ENCODE results near the gene GLUL. TPM values are rescaled to one million over a fixed set of nuclear protein-coding genes. Genes with fewer than 3 reads are reported as not detected.
"Not testable (repeated sequence)": the region's sequence is repeated elsewhere in the genome, so short reads cannot be mapped to it uniquely, and the experiment has no call there.

Gene GLUL
- total and polyA plus RNA-seq, 5 donors, result 199 to 361 (median 339) TPM

DNA sequence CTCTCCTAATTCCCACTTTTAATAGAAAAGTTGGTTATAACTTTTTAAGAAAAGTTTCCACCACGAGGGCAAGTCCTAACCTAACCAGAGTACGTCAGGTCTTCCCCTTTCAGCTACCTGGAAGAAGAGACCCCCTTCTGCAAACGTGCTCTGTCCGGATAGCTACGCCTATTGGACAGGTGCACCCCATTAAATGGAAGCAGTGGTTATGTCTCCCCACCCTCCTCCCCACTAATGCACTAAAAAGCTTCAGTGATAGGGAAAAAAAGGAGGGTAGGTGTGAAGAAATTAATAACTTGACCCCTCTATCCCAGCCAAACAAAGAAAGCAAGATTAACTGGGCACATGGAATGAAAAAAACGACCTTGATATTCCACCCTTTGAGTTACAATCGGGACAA, 7.7 kb downstream of the GLUL start:
- WGBS, result 90% methylated on average over 7 of the region's 7 CpGs
- ATAC-seq, result no peak
- intact Hi-C loops (cut with DNase I), result no loop called here

DNA sequence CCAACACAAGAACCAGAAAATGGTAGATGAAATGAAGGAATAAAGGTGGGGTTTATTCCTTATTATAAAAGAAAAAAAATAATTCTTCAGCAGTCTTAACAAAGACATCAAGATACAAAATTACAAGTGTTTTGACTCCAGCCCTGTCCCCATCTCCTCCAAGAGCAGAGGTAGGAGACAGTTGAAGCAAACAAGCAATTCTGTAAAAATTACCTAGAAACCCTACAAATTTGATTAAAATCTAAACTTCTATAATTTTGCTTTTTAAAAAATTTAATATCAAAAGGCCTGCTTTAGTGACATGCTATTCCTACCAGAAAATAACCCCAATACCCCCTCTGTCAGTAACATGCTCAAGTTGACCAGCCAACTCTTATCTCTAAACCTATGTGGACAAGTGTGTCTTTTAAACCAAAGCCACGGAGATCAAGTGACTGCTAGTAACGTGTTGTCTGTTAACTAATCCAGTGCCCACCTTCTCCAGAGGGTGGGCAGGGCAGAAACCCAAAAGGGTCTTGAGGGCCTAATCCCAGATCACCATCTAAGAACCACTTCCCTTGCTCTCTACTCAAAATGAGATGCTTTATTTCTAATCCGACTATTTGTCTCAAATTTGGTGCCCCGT, 8.4 kb downstream of the GLUL start:
- no peak overlapping the region for H3K4me3 ChIP-seq (ENCODE audit: low read length)
- H3K4me1 ChIP-seq (ENCODE audit: control insufficient read depth, insufficient read depth, low read length), result no peaks in the 10 kb centered on the region
- ATAC-seq, result no peak
- H3K9me3 ChIP-seq (ENCODE audit: control insufficient read depth, low read length), result no peaks in the 10 kb centered on the region
- H3K27ac ChIP-seq (ENCODE audit: low read length), result no peak overlapping the region
- DNase-seq, result no peak
- H3K27me3 ChIP-seq (ENCODE audit: control insufficient read depth, insufficient read depth), result no peaks in the 10 kb centered on the region
- WGBS, result 72% methylated on average over 4 of the region's 4 CpGs
- intact Hi-C loops (cut with DNase I), result no loop called here

More for the DNA sequence above, 7.7 kb downstream of the GLUL start:
- Histone ChIP-seq H3K27ac (ENCODE audit: low read length) (no peak overlapping the region), H3K4me3 (ENCODE audit: low read length) (no peak overlapping the region), H3K27me3 (ENCODE audit: control insufficient read depth, insufficient read depth) (no peaks in the 10 kb centered on the region), H3K9me3 (ENCODE audit: control insufficient read depth, low read length) (no peaks in the 10 kb centered on the region), H3K4me1 (ENCODE audit: control insufficient read depth, insufficient read depth, low read length) (no peaks in the 10 kb centered on the region)
- DNase-seq, result no peak

DNA sequence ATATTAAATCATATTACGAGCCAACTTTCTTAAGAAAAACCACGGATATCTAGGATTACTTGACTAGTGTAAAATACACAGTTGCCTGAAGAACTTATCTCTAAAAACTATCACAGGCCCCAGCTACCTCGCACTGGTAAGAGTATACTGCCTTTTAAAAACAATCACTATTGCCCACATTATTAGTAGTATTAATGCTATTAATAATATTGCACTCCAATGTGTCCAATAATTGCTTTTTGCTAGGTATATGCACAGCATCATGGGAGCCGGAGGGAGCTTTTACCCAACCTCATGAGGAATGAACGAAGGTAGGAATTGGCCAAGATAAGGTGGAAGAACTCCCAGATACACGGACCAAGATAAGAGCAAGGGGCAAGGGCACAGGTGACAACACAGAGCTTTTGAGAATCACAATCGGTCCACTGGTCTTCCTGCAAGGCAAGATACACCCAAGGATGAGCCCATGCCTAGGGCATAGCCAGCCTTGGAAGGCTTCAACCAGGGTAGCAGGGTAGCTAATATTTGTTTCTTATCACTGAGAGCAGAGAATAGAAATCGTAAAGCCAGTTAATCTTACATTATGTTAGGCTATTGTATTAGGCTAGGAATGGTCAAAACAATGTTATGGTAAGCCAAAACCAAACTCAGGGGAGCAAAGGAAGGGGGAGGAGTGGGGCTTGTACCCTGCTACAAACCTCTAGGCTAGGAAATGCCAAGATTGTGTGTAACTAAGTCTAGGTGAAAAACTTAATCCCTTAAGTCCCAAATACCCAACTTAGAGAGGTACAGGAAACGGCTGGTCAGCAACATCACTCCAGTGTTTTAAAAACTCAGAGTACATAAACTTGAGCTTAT, 9.4 kb downstream of the GLUL start:
- intact Hi-C loops (cut with DNase I), result no loop called here

GRCh38 chr1:182380199-182380598, 11.4 kb downstream of the GLUL start:
- intact Hi-C loops (cut with DNase I), result no loop called here
- Histone ChIP-seq H3K9me3 (ENCODE audit: control insufficient read depth, low read length) (no peaks in the 10 kb centered on the region), H3K4me1 (ENCODE audit: control insufficient read depth, insufficient read depth, low read length) (no peaks in the 10 kb centered on the region), H3K27ac (ENCODE audit: low read length) (no peak overlapping the region), H3K27me3 (ENCODE audit: control insufficient read depth, insufficient read depth) (no peaks in the 10 kb centered on the region), H3K4me3 (ENCODE audit: low read length) (no peak overlapping the region)
- ATAC-seq (no peak), DNase-seq (no peak)
- 86% methylated on average over 4 of the region's 4 CpGs for WGBS

More for the DNA sequence above, 9.4 kb downstream of the GLUL start:
- no peaks in the 10 kb centered on the region for H3K4me1 ChIP-seq (ENCODE audit: control insufficient read depth, insufficient read depth, low read length)
- no peak overlapping the region for H3K27ac ChIP-seq (ENCODE audit: low read length)
- no peak for DNase-seq
- no peak overlapping the region for H3K4me3 ChIP-seq (ENCODE audit: low read length)
- ATAC-seq, result peak in 1 of 2 donors; percentile 17
- 86% methylated on average over 9 of the region's 9 CpGs for WGBS
- no peaks in the 10 kb centered on the region for H3K9me3 ChIP-seq (ENCODE audit: control insufficient read depth, low read length)
- no peaks in the 10 kb centered on the region for H3K27me3 ChIP-seq (ENCODE audit: control insufficient read depth, insufficient read depth)

DNA sequence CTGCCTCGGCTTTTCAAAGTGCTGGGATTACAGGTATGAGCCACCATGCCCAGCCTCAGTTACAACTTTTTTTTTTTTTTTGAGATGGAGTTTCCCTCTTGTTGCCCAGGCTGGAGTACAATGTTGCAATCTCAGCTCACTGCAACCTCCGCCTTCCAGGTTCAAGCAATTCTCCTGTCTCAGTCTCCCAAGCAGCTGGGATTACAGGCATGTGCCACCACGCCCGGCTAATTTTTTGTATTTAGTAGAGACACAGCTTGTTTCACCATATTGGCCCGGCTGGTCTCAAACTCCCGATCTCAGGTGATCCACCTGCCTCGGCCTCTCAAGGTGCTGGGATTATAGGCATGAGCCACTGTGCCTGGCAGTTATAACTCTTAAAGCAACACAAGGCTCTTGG, 11.8 kb downstream of the GLUL start:
- H3K9me3 ChIP-seq (ENCODE audit: control insufficient read depth, low read length); H3K27ac ChIP-seq (ENCODE audit: low read length); H3K4me3 ChIP-seq (ENCODE audit: low read length); ATAC-seq; DNase-seq; intact Hi-C loops (cut with DNase I); H3K27me3 ChIP-seq (ENCODE audit: control insufficient read depth, insufficient read depth); H3K4me1 ChIP-seq (ENCODE audit: control insufficient read depth, insufficient read depth, low read length): not testable (repeated sequence)
- WGBS, result 92% methylated on average over 7 of the region's 7 CpGs

DNA sequence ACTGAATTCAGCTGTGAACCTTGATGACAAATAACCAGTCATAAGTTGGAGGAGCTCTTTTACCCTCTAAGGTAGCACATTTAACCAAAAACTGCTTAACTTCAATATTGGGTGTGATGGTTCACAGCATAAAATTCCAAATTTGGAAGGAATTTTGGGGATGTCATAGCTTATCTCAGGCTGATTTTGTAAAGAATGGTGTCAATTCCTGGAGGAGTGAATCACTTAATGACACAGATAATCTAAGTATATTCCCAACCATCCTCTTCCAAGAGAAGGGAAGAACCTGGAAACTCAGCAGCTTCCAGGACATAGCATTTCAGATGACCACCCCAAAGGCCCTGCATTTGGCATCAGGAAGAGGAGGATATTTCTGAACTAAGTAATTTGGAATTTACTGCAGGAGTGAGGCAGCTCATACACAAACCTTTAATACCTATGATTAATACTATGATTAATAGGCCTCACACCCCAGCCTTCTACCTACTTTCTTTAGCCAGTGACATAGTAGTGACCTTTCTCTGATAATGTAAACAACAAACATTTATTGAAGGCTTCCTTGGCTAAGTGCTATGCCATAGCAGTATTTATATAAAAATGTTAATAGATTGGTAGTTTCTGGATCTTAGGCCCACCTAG, 14.5 kb downstream of the GLUL start:
- ATAC-seq (no peak), DNase-seq (no peak)
- Histone ChIP-seq H3K9me3 (ENCODE audit: control insufficient read depth, low read length) (no peaks in the 10 kb centered on the region), H3K27me3 (ENCODE audit: control insufficient read depth, insufficient read depth) (no peaks in the 10 kb centered on the region), H3K27ac (ENCODE audit: low read length) (no peak overlapping the region), H3K4me3 (ENCODE audit: low read length) (no peak overlapping the region), H3K4me1 (ENCODE audit: control insufficient read depth, insufficient read depth, low read length) (no peaks in the 10 kb centered on the region)
- intact Hi-C loops (cut with DNase I), result no loop called here

DNA sequence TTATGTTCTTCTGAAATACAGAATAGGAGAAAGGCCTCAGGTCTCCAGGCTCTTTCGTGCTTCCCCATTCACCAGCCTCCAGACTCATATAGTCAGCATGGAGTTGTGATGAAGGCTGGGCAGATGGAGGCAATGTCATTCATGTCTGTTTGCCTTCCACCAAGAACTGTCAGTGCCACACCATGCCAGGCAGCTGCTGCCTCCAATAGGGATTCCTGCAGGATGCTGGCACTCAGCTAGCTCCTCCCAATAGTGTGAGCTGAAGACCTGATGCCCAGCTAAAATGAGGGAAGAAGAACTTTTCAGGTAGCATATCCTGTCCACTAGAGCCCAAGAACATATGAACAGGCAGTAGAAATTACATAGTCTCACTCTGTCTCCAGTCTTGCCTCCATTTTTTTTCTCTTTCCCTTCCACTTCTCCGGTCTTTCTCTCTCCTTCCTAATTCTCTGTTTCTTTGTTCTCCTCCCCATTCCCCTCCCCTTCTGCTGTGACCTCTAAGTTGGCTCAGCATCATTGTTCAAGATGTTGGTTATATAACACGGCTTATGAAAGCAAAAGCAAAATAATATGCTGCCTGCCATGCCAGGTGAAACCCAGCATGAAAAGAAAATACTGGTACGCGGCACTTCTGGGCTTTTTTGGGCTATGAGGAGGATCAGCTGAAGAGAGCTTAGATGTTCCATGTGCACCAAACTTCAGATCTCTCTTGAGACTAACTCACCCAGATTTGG, 17.3 kb downstream of the GLUL start:
- Histone ChIP-seq H3K4me3 (ENCODE audit: low read length) (no peak overlapping the region), H3K27ac (ENCODE audit: low read length) (no peak overlapping the region), H3K9me3 (ENCODE audit: control insufficient read depth, low read length) (no peaks in the 10 kb centered on the region), H3K4me1 (ENCODE audit: control insufficient read depth, insufficient read depth, low read length) (no peaks in the 10 kb centered on the region), H3K27me3 (ENCODE audit: control insufficient read depth, insufficient read depth) (no peaks in the 10 kb centered on the region)
- DNase-seq (no peak), ATAC-seq (peak in 1 of 2 donors; percentile 46)
- 75% methylated on average over 5 of the region's 5 CpGs for WGBS
- intact Hi-C loops (cut with DNase I), result no loop called here

GRCh38 chr1:182370532-182370931, 21.1 kb downstream of the GLUL start:
- H3K27me3 ChIP-seq (ENCODE audit: control insufficient read depth, insufficient read depth), result no peaks in the 10 kb centered on the region
- intact Hi-C loops (cut with DNase I), result no loop called here
- H3K4me3 ChIP-seq (ENCODE audit: low read length), result no peak overlapping the region
- H3K27ac ChIP-seq (ENCODE audit: low read length), result no peak overlapping the region
- WGBS, result 60% methylated on average over 3 of the region's 3 CpGs
- no peaks in the 10 kb centered on the region for H3K4me1 ChIP-seq (ENCODE audit: control insufficient read depth, insufficient read depth, low read length)
- ATAC-seq, result no peak
- no peak for DNase-seq
- H3K9me3 ChIP-seq (ENCODE audit: control insufficient read depth, low read length), result no peaks in the 10 kb centered on the region

DNA sequence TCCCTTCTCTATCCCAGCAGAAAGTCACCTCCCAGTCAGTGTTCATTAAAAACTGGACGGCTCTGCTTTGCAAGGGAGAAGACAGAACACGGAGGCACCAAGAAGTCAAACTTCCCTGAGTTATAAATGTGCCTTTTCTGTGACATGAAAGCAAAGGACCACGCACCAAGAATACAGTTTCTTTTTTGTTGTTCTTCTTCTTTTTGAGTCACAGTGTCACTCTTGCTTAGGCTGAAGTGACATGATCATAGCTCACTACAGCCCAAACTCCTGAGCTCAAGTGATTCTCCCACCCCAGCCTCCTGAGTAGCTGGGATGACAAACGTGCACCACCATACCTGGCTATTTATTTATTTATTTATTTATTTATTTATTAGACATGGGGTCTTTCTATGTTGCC, 22.7 kb downstream of the GLUL start:
- ATAC-seq, result no peak
- H3K27me3 ChIP-seq (ENCODE audit: control insufficient read depth, insufficient read depth), result no peaks in the 10 kb centered on the region
- no peaks in the 10 kb centered on the region for H3K4me1 ChIP-seq (ENCODE audit: control insufficient read depth, insufficient read depth, low read length)
- WGBS, result 59% methylated on average over 4 of the region's 4 CpGs
- intact Hi-C loops (cut with DNase I), result no loop called here
- H3K27ac ChIP-seq (ENCODE audit: low read length), result no peak overlapping the region
- no peak for DNase-seq
- H3K9me3 ChIP-seq (ENCODE audit: control insufficient read depth, low read length), result no peaks in the 10 kb centered on the region
- H3K4me3 ChIP-seq (ENCODE audit: low read length), result no peak overlapping the region

DNA sequence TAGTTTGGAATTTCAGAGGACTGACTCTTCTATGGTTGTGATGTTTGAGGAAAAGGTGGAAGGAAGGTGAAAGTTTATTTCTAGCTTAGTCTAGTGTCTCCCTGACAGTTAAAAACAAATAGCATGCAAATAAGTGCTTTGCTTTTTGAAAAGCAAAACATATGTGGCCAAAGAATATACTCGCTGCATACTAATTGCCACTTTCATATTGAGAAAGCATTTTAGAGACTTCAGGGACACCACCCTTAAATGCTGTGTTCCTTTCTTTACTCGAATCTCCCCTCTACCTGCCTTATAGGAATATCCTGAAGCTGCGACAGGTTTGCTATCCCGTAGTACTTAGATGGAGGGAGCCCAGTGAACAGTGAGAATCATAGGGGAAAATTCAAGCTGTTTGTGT, 23.2 kb downstream of the GLUL start:
- intact Hi-C loops (cut with DNase I), result no loop called here
- ATAC-seq, result no peak
- no peak for DNase-seq
- H3K4me1 ChIP-seq (ENCODE audit: control insufficient read depth, insufficient read depth, low read length), result no peaks in the 10 kb centered on the region
- H3K27me3 ChIP-seq (ENCODE audit: control insufficient read depth, insufficient read depth), result no peaks in the 10 kb centered on the region
- 63% methylated on average over 4 of the region's 4 CpGs for WGBS
- no peak overlapping the region for H3K27ac ChIP-seq (ENCODE audit: low read length)
- no peak overlapping the region for H3K4me3 ChIP-seq (ENCODE audit: low read length)
- no peaks in the 10 kb centered on the region for H3K9me3 ChIP-seq (ENCODE audit: control insufficient read depth, low read length)

DNA sequence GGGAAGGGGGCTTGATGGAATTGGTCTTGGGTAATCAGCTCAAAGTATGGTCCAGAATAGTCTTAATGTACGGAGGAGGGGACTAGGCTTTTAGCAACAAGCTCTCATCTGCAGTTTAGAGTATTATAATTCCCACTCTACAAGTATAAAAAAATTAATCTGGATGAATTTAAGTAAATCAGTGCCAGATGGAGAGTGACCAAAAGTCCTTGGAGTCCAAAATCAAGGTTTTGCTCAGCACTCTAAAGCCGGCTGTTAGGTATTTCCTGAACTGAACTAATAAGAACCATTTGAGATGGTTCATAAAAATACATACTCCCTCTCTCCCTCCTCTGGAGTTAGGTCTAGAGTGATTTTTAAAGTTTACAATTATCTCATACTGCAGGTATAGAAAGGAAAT, 23.7 kb downstream of the GLUL start:
- no peak for DNase-seq
- intact Hi-C loops (cut with DNase I), result no loop called here
- no peaks in the 10 kb centered on the region for H3K4me1 ChIP-seq (ENCODE audit: control insufficient read depth, insufficient read depth, low read length)
- no peak overlapping the region for H3K27ac ChIP-seq (ENCODE audit: low read length)
- no peaks in the 10 kb centered on the region for H3K9me3 ChIP-seq (ENCODE audit: control insufficient read depth, low read length)
- ATAC-seq, result peak in 1 of 2 donors; percentile 47
- no peak overlapping the region for H3K4me3 ChIP-seq (ENCODE audit: low read length)
- 54% methylated on average over 2 of the region's 2 CpGs for WGBS
- no peaks in the 10 kb centered on the region for H3K27me3 ChIP-seq (ENCODE audit: control insufficient read depth, insufficient read depth)

Measured in right cardiac atrium (tissue), 5 donors.